ENCODE results near the gene CDC73. TPM values are rescaled to one million over a fixed set of nuclear protein-coding genes. Genes with fewer than 3 reads are reported as not detected.

The CDC73 gene
- total RNA-seq, 2 donors from 2014 or later = 52.8 to 53.0 TPM

GRCh38 chr1:193259636-193260035 is 137.8 kb downstream of the CDC73 start:
- WGBS, 2 experiments (ENCODE audit: insufficient coverage in 1 of 2, insufficient read length in 1 of 2) = 79% methylated on average over 2 of the region's 2 CpGs; no CpG with 5 or more reads in 1 of the 2 experiments
- Mint-ChIP-seq H3K4me3 (no peak overlapping the region), H3K27ac (no peak overlapping the region), H3K36me3 (ENCODE audit: low read depth) (no peaks in the 10 kb centered on the region), H3K27me3 (ENCODE audit: insufficient read depth) (no peaks in the 10 kb centered on the region), H3K9me3 (no peaks in the 10 kb centered on the region), H3K4me1 (peaks cover 16% of the 10 kb centered on the region)
- Histone ChIP-seq H3K27ac (ENCODE audit: low read depth, low read length) (no peak overlapping the region), H3K9me3 (ENCODE audit: control insufficient read depth, low read length) (no peaks in the 10 kb centered on the region), H3K4me1 (ENCODE audit: control insufficient read depth, insufficient read depth, low read length) (peaks cover 25% of the 10 kb centered on the region), H3K27me3 (ENCODE audit: control insufficient read depth, insufficient read depth, low read length, poor library complexity, severe bottlenecking) (no peaks in the 10 kb centered on the region), H3K4me3 (ENCODE audit: low read length) (no peak overlapping the region), H3K36me3 (ENCODE audit: control insufficient read depth, insufficient read depth, low read length) (peaks cover 9% of the 10 kb centered on the region), H3K9ac (ENCODE audit: extremely low read depth, low read length, poor library complexity, severe bottlenecking) (no peak overlapping the region)
- TF ChIP-seq, protein P1, sequence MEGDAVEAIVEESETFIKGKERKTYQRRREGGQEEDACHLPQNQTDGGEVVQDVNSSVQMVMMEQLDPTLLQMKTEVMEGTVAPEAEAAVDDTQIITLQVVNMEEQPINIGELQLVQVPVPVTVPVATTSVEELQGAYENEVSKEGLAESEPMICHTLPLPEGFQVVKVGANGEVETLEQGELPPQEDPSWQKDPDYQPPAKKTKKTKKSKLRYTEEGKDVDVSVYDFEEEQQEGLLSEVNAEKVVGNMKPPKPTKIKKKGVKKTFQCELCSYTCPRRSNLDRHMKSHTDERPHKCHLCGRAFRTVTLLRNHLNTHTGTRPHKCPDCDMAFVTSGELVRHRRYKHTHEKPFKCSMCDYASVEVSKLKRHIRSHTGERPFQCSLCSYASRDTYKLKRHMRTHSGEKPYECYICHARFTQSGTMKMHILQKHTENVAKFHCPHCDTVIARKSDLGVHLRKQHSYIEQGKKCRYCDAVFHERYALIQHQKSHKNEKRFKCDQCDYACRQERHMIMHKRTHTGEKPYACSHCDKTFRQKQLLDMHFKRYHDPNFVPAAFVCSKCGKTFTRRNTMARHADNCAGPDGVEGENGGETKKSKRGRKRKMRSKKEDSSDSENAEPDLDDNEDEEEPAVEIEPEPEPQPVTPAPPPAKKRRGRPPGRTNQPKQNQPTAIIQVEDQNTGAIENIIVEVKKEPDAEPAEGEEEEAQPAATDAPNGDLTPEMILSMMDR (conservative IDR thresholded peaks at IDR 0.05) = no peak
- no peak for DNase-seq

DNA sequence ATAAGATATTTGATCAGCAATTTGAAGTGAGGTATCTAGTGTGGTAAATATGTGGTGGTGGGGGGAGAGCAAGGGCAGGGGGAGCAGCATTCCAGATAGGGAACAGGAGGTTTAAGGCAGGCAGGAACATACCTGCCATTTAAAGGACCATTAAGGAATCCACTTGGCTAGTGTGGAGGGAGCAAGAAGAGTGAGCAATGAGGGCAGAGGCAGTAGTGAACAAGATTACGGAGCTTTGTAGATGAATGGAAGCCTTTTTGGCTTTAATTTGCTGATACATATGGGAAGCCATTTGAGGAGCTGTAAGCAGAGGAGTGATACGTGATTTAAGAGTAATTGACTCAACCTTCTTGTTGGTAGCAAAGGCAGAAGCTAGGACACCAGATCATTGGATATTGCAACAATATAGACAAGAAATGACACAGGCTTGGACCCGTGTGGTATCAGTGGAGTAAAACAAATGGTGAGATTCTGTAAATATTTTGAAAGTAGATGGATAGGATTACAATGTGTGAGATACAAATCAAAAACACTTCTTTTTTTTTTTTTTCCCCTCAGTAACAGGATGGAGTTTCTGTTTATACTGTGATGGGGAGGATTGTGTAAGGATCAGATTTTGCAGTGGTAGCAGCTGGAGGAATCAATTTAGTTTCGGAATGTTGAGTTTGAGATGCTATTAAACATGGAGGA is 138.4 kb downstream of the CDC73 start:
- WGBS, 2 experiments (ENCODE audit: insufficient coverage in 1 of 2, insufficient read length in 1 of 2) = 91% methylated on average over 1 to 4 of the region's 4 CpGs
- H3K9ac ChIP-seq (ENCODE audit: extremely low read depth, low read length, poor library complexity, severe bottlenecking) = no peak overlapping the region
- peaks cover 13% of the 10 kb centered on the region for H3K36me3 ChIP-seq (ENCODE audit: control insufficient read depth, insufficient read depth, low read length)
- H3K4me3 ChIP-seq (ENCODE audit: low read length) = no peak overlapping the region
- H3K4me3 Mint-ChIP-seq = no peak overlapping the region
- no peak overlapping the region for H3K27ac ChIP-seq (ENCODE audit: low read depth, low read length)
- H3K4me1 ChIP-seq (ENCODE audit: control insufficient read depth, insufficient read depth, low read length) = peaks cover 25% of the 10 kb centered on the region
- no peak overlapping the region for H3K27ac Mint-ChIP-seq
- no peaks in the 10 kb centered on the region for H3K27me3 ChIP-seq (ENCODE audit: control insufficient read depth, insufficient read depth, low read length, poor library complexity, severe bottlenecking)
- H3K27me3 Mint-ChIP-seq (ENCODE audit: insufficient read depth) = no peaks in the 10 kb centered on the region
- no peaks in the 10 kb centered on the region for H3K36me3 Mint-ChIP-seq (ENCODE audit: low read depth)
- no peaks in the 10 kb centered on the region for H3K9me3 Mint-ChIP-seq
- TF ChIP-seq, protein P1 (conservative IDR thresholded peaks at IDR 0.05) = no peak
- no peaks in the 10 kb centered on the region for H3K9me3 ChIP-seq (ENCODE audit: control insufficient read depth, low read length)
- DNase-seq = no peak
- peaks cover 16% of the 10 kb centered on the region for H3K4me1 Mint-ChIP-seq

DNA sequence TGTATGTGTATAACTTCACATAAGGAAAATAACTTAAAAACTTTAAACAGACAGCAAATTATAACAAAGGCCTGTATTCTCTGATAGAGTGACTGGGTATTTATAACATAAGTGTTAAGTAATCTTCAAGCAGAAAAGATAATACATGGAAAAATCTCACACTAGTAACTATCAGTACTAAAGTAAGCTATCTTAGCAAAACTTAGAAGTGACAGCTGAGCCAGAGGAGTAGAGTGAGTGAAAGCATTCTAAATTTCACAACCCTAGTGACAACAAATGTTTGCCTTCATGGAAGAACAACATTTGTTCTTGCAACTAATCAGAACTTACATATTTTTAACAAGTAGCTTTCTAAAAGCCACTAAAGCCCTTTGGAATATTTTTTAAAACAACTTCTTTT is 139.1 kb downstream of the CDC73 start:
- Histone ChIP-seq H3K27me3 (ENCODE audit: control insufficient read depth, insufficient read depth, low read length, poor library complexity, severe bottlenecking) (no peaks in the 10 kb centered on the region), H3K4me3 (ENCODE audit: low read length) (no peak overlapping the region), H3K27ac (ENCODE audit: low read depth, low read length) (no peak overlapping the region), H3K36me3 (ENCODE audit: control insufficient read depth, insufficient read depth, low read length) (peaks cover 18% of the 10 kb centered on the region), H3K9me3 (ENCODE audit: control insufficient read depth, low read length) (no peaks in the 10 kb centered on the region), H3K4me1 (ENCODE audit: control insufficient read depth, insufficient read depth, low read length) (peaks cover 25% of the 10 kb centered on the region), H3K9ac (ENCODE audit: extremely low read depth, low read length, poor library complexity, severe bottlenecking) (no peak overlapping the region)
- Mint-ChIP-seq H3K27me3 (ENCODE audit: insufficient read depth) (no peaks in the 10 kb centered on the region), H3K9me3 (no peaks in the 10 kb centered on the region), H3K36me3 (ENCODE audit: low read depth) (peaks cover 6% of the 10 kb centered on the region), H3K27ac (no peak overlapping the region), H3K4me1 (peaks cover 16% of the 10 kb centered on the region), H3K4me3 (no peak overlapping the region)
- no peak for DNase-seq
- TF ChIP-seq, protein P1 (conservative IDR thresholded peaks at IDR 0.05) = no peak

Data from endodermal cell (in vitro differentiated cells).